PC-9 (cell line): Measurements from ENCODE around the gene UROS. TPM values are rescaled to one million over a fixed set of nuclear protein-coding genes. Genes with fewer than 3 reads are reported as not detected.

ENCODE experiments used
- BruUV-seq: library from RNA; stranded (reverse); fragments of 400-500 nt; replicated peaks from 2 replicates; lab custom pipeline; 2021; lab: Mats Ljungman, UMichigan
- CTCF ChIA-PET: fragments of 300-600 bp; sonication (Branson Sonifier 250); formaldehyde crosslinking; loops from one replicate; lab custom pipeline; 2022; ENCODE audit warnings: antibody characterized with exemption; lab: Charles Lee
- POLR2A ChIA-PET: fragments of 300-600 bp; sonication (Branson Sonifier 250); formaldehyde crosslinking; loops from one replicate; lab custom pipeline; 2022; ENCODE audit warnings: antibody characterized with exemption; ENCODE audit not compliant: unreplicated experiment; lab: Charles Lee
- DNase-seq, 2 experiments: peaks; one replicate each; pipeline versions ENCODE4 v3.0.0 to v3.0.0-alpha.2; 2015 to 2022; ENCODE audit warnings: mixed read lengths in 1 of 2
- H2AFZ ChIP-seq: fragments of 200-600 bp; sonication (generic); 2 replicates; pipeline ENCODE4 v1.8.1; 2017; ENCODE audit warnings: antibody characterized with exemption
- H3F3A ChIP-seq: fragments of 200-600 bp; sonication (generic); 2 replicates; pipeline ENCODE4 v1.8.1; 2017; ENCODE audit warnings: antibody characterized with exemption, mild to moderate bottlenecking, low read depth; ENCODE audit not compliant: insufficient read depth
- H3K27ac ChIP-seq: fragments of 200-600 bp; sonication (generic); 2 replicates; pipeline ENCODE4 v1.6.1; 2016; ENCODE audit warnings: mixed run types
- H3K27me3 ChIP-seq: fragments of 200-600 bp; sonication (generic); 2 replicates; pipeline ENCODE4 v1.6.1; 2016; ENCODE audit warnings: low read depth, mixed run types; ENCODE audit not compliant: insufficient read depth
- H3K36me3 ChIP-seq: fragments of 200-600 bp; sonication (generic); 2 replicates; pipeline ENCODE4 v1.6.1; 2016; ENCODE audit warnings: low read depth, mixed run types
- H3K4me1 ChIP-seq: fragments of 200-600 bp; sonication (generic); replicated peaks from 2 replicates; pipeline ENCODE4 v1.6.1; 2016; ENCODE audit warnings: mixed run types; ENCODE audit not compliant: insufficient read depth
- H3K4me2 ChIP-seq: fragments of 200-600 bp; sonication (generic); 2 replicates; pipeline ENCODE4 v1.6.1; 2017; ENCODE audit warnings: mixed run types
- H3K4me3 ChIP-seq: fragments of 200-600 bp; sonication (generic); 2 replicates; pipeline ENCODE4 v1.6.1; 2016; ENCODE audit warnings: mixed run types
- H3K79me2 ChIP-seq: fragments of 200-600 bp; sonication (generic); 2 replicates; pipeline ENCODE4 v1.6.1; 2017; ENCODE audit warnings: low read depth, mixed run types
- H3K9me2 ChIP-seq: fragments of 200-600 bp; sonication (generic); 2 replicates; pipeline ENCODE4 v1.8.1; 2017; ENCODE audit warnings: mild to moderate bottlenecking; ENCODE audit not compliant: insufficient read depth
- H3K9me3 ChIP-seq: fragments of 200-600 bp; sonication (generic); 2 replicates; pipeline ENCODE4 v1.8.1; 2016; ENCODE audit warnings: low read depth; ENCODE audit not compliant: insufficient read depth
- H4K20me1 ChIP-seq: fragments of 200-600 bp; sonication (generic); 2 replicates; pipeline ENCODE4 v1.8.1; 2017; ENCODE audit not compliant: insufficient read depth
- EZH2 ChIP-seq: fragments of 200-600 bp; sonication (generic); IDR thresholded peaks from 2 replicates; pipeline ENCODE4 v1.8.0; 2017; ENCODE audit warnings: antibody characterized with exemption, low read depth
- intact Hi-C: fragments of 100-400 bp; cut with micrococcal nuclease; formaldehyde crosslinking; loops from one replicate; pipeline ENCODE4 v1.10.0; 2022; ENCODE audit not compliant: unreplicated experiment
- total RNA-seq: library from RNA; stranded (reverse); gene quantifications from 2 replicates; pipeline ENCODE4 v1.2.3, GENCODE V29; 2021
- TF ChIP-seq, protein P1 (sequence below): fragments of 200-600 bp; sonication (generic); conservative IDR thresholded peaks from 2 replicates; pipeline ENCODE4 v1.6.1; 2017; ENCODE audit warnings: mixed run types, antibody characterized with exemption, mild to moderate bottlenecking, moderate library complexity

The UROS gene
- total RNA-seq, 1 experiment from 2014 or later = 35.1 TPM

GRCh38 chr10:125774581-125775191 is 48.4 kb downstream of the UROS start:
- H3K27me3 ChIP-seq = no peaks in the 10 kb centered on the region
- no peaks in the 10 kb centered on the region for H3K9me2 ChIP-seq
- DNase-seq = no peak
- H3K4me1 ChIP-seq = no peaks in the 10 kb centered on the region
- H2AFZ ChIP-seq = no peak overlapping the region
- H3K4me3 ChIP-seq = no peak overlapping the region
- no peak overlapping the region for H3K27ac ChIP-seq
- TF ChIP-seq, protein P1, sequence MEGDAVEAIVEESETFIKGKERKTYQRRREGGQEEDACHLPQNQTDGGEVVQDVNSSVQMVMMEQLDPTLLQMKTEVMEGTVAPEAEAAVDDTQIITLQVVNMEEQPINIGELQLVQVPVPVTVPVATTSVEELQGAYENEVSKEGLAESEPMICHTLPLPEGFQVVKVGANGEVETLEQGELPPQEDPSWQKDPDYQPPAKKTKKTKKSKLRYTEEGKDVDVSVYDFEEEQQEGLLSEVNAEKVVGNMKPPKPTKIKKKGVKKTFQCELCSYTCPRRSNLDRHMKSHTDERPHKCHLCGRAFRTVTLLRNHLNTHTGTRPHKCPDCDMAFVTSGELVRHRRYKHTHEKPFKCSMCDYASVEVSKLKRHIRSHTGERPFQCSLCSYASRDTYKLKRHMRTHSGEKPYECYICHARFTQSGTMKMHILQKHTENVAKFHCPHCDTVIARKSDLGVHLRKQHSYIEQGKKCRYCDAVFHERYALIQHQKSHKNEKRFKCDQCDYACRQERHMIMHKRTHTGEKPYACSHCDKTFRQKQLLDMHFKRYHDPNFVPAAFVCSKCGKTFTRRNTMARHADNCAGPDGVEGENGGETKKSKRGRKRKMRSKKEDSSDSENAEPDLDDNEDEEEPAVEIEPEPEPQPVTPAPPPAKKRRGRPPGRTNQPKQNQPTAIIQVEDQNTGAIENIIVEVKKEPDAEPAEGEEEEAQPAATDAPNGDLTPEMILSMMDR = no peak
- TF ChIP-seq EZH2 = no peak
- no TSS peak for BruUV-seq
- no peaks in the 10 kb centered on the region for H4K20me1 ChIP-seq
- no peaks in the 10 kb centered on the region for H3K36me3 ChIP-seq
- intact Hi-C loops = no loop called here
- H3F3A ChIP-seq = no peaks in the 10 kb centered on the region
- no peaks in the 10 kb centered on the region for H3K79me2 ChIP-seq
- ChIA-PET POLR2A (no interaction called here), CTCF (no interaction called here)
- no peaks in the 10 kb centered on the region for H3K9me3 ChIP-seq
- H3K4me2 ChIP-seq = no peak overlapping the region

- Histone ChIP-seq H3F3A (no peaks in the 10 kb centered on the region), H3K9me3 (no peaks in the 10 kb centered on the region), H3K9me2 (no peaks in the 10 kb centered on the region), H3K27me3 (no peaks in the 10 kb centered on the region), H2AFZ (no peak overlapping the region), H3K36me3 (no peaks in the 10 kb centered on the region), H3K4me3 (no peak overlapping the region), H3K4me1 (no peaks in the 10 kb centered on the region), H3K4me2 (no peak overlapping the region), H4K20me1 (no peaks in the 10 kb centered on the region), H3K27ac (no peak overlapping the region), H3K79me2 (no peaks in the 10 kb centered on the region)
- no peak for DNase-seq
- POLR2A ChIA-PET = no interaction called here
- no TSS peak for BruUV-seq
- TF ChIP-seq EZH2 = no peak
- TF ChIP-seq, protein P1 = no peak
- CTCF ChIA-PET = no interaction called here
- intact Hi-C loops = no loop called here
These were observed 49.1 kb downstream of the UROS start for GRCh38 chr10:125773687-125774543.

- Histone ChIP-seq H3K9me2 (no peaks in the 10 kb centered on the region), H3K4me3 (no peak overlapping the region), H3K36me3 (no peaks in the 10 kb centered on the region), H3K27ac (no peak overlapping the region), H3K4me1 (no peaks in the 10 kb centered on the region), H3K79me2 (no peaks in the 10 kb centered on the region), H2AFZ (no peak overlapping the region), H4K20me1 (no peaks in the 10 kb centered on the region), H3K9me3 (no peaks in the 10 kb centered on the region), H3K4me2 (no peak overlapping the region), H3K27me3 (no peaks in the 10 kb centered on the region), H3F3A (no peaks in the 10 kb centered on the region)
- TF ChIP-seq EZH2 = no peak
- TF ChIP-seq, protein P1 = no peak
- ChIA-PET POLR2A (no interaction called here), CTCF (no interaction called here)
- no peak for DNase-seq
- BruUV-seq = no TSS peak
- intact Hi-C loops = no loop called here
These were observed 50.2 kb downstream of the UROS start for GRCh38 chr10:125772864-125773180.
